SKM-1 treated with dmso at 0.1 percent for 144 hours (cell line): ENCODE data around the gene SERPINA6.
"Not testable (repeated sequence)": the region's sequence is repeated elsewhere in the genome, so short reads cannot be mapped to it uniquely, and the experiment has no call there.

Experiments
- DNase-seq: peaks from one replicate; lab custom pipeline; 2025; ENCODE audit not compliant: unreplicated experiment; lab: John Stamatoyannopoulos, UW

Gene SERPINA6

DNA sequence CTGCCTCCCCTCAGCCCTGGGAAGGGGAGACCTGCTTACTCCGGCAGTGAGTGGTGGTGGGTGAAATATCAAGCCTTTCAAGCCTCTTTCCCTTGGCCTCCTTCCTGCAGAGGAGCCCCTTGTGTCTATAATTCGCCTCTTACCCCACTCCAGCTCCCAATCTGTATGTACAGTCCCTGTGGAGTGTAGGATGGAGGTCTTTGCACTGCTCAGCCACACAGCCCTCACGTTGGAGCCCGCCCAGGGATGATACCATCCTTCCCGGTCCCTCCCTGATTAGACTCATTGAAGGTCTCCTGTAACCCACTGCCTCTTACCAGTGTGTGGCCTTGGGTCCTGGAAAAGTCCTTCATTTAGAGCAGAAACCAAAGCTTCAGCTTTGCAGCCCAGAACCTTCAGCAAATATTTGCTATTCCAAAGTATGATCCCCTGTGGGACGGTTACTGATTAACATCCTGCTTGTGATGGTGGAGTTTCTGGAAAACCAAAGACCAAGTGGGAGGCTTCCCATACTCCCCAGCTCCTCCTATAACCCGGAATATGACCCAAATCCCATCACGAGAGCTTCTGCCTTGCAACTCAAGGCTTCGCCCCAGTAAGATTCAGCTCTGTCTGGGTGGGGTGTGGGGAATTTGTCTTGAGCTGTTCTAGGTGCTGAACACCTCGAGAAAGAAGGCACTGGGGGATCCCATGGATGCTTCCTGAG is 30.1 kb downstream of the SERPINA6 start, which contains the start of gene SERPINA10:
Gene SERPINA10 (minus strand): TSS at position 397 of the 706 bp plus-strand sequence. CDS start 2,675 bp downstream, outside the sequence.
- DNase-seq = no peak

DNA sequence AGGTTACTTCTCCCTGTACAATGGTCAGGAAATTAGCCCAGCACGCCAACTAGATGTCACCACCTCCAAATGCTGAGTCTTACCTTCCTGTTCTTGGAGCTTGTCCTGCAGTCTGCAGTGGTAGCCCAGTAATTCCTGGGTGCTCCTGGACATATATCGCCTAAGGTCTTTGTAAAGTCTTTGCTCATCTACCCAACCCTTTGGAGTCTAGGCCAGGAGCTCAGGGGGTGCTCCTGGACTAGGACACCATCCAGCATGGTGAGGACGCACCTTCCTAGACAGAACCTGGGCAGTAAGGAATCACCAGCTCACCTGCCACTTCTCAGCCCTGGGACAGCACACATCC is 30.6 kb downstream of the SERPINA6 start:
- DNase-seq = no peak

- DNase-seq = no peak
Measured at GRCh38 chr14:94291906-94292525, 31.1 kb downstream of the SERPINA6 start.

GRCh38 chr14:94291159-94291905 is 31.8 kb downstream of the SERPINA6 start:
- DNase-seq = no peak

- no peak for DNase-seq
Measured at GRCh38 chr14:94290197-94290596, 32.9 kb downstream of the SERPINA6 start.

DNA sequence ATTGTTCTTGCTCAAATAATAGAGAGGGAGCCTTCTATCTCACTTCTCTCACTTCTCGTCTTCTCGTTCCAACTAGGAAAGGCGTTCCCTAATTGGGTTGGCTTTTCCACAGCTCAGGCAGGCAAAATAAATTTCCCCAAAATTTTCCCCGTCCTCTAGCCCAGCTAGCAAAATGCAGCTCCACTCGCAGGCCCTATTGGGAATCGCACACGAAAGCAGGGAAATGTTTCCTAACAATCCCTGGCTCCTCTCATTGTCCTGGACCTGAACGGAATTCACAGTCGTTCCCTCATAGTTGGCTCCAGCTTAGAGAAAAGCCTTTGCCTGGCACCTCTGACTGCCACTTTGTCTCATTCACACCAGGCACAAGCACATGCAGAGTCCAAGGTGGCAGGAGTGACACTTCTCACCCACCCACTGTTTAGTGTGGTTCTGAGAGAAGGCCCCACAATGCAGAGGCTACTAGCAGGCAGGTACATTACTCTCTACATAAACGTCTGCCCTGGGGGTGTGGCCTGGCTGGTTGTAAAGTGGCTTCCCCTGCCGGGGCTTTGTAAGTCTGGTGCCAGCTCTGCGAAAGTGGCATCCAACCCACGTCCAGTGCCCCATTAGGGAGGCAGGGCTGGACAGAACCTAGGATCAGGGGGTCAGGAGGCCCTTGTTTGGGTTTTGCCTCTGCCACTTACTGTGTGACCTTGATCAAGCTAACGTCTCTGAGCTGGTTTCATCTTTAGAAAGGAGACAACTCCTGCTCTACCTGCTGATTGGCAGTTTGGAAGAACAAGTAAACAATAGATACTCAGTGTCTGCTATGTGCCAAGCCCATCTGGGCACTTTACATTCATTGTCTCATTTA is 34.3 kb downstream of the SERPINA6 start:
- DNase-seq = no peak

DNA sequence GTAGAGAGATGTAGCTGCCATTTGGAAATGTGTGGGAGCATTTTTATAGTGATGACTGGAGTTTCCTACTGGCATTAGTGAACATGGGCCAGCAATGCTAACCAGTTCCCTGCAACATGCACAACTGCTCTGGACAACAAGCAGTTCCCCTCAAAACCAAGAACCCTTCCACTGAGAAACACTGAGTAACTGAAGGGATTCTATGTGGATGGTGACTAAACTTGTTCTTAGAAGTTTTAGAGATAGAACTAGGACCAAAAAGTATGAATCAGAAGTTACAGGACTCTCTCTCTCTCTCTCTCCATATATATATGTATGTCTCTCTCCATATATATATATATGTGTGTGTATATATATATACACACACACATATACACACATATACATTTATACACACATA is 38.0 kb downstream of the SERPINA6 start:
- no peak for DNase-seq

- DNase-seq = no peak
Measured at GRCh38 chr14:94284221-94284620, 38.9 kb downstream of the SERPINA6 start.

- no peak for DNase-seq
Measured at GRCh38 chr14:94282991-94283723, 40.0 kb downstream of the SERPINA6 start.

GRCh38 chr14:94278731-94279130 is 44.4 kb downstream of the SERPINA6 start:
- DNase-seq = no peak

DNA sequence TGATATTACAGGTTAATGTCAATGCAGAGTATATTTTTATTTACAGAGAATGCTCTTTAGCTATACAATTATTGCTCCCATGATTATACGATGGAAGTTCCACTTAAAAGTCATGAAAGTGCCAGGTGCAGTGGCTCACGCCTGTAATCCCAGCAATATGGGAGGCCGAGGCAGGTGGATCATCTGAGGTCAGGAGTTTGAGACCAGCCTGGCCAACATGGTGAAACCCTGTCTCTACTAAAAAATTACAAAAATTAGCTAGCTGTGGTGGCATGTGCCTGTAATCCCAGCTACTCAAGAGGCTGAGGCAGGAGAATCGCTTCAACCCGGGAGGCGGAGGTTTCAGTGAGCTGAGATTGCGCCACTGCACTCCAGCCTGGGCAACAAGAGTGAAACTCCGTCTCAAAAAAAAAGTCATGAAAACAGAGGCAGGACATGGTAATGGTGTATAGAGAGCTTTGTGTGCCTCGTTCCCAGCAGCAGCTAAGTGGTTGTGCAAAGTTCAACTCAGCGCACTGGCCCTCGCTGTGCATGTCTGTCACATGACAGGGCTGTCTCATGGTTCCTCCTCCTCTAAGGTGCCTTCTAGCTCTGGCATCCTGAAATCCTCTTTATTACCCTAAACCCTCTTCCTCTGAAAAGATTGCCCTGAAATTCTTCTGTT is 46.1 kb downstream of the SERPINA6 start:
- DNase-seq = not testable (repeated sequence)

GRCh38 chr14:94269156-94269555 is 54.0 kb downstream of the SERPINA6 start:
- no peak for DNase-seq

- not testable (repeated sequence) for DNase-seq
Measured at GRCh38 chr14:94268582-94268981, 54.6 kb downstream of the SERPINA6 start.

GRCh38 chr14:94267352-94267751 is 55.8 kb downstream of the SERPINA6 start:
- DNase-seq = no peak

GRCh38 chr14:94264195-94264594 is 58.9 kb downstream of the SERPINA6 start:
- not testable (repeated sequence) for DNase-seq
